ENCODE results near the gene FCSK. TPM values are rescaled to one million over a fixed set of nuclear protein-coding genes. Genes with fewer than 3 reads are reported as not detected.

FCSK gene
- total and polyA plus RNA-seq, 2 of the 13 experiments (the other 11 are each of a cell fraction or from before 2014, with no cell fraction given): 9.1 to 19.2 TPM

DNA sequence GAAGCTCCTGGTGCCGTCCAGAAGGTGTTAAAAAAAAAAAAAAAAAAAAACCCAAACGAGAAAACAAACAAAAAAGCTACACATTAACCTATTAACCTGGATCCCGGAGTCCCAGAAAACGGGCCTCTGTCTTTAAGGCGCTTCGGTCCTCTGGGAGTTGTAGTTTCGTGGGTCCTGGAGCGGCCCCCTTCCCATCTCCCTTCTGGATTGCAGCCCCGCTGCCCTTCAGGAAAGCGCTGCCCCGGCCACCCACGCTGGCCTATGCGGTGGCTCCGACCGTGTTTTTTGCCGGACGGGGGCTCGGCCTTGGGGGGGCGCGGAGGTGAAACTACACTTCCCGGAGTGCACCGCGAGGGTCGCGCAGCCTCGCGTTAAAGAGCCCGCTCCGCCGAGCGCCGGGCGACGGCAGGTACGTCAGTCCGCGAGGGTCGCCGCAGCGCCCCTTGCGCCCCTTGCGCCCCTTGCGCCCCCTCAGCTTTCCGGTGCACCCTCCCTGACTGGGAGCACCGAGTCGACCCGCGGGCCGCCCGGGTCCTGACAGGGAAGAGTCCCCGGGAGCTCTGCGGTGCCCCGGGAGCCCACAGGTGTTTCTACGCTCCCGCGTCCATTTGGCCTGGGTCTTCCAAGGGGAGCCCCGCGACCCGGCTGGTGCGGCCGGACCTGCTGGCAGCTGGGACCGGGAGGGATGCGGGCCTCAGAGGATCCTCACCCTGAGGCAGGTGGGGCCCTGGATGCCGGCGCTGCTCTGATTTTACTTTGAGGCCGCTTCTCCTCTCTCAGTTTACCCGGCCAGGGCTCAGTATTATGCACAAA, at the start of gene FCSK (continued):
- TF ChIP-seq HNF4G (IDR thresholded peaks at IDR 0.05; ENCODE audit: borderline replicate concordance, low read depth, low read length): no peak
- TF ChIP-seq HNF4G (CRISPR knock-in tag; IDR thresholded peaks at IDR 0.05; ENCODE audit: borderline replicate concordance, low read depth): peak; percentile 84
- TF ChIP-seq POLR2A (IDR thresholded peaks at IDR 0.05; ENCODE audit: insufficient read depth in 1 of 2, low read depth in 2 of 2, low read length in 2 of 2): peak in 1 of 2 experiments; percentile 82; a peak in 3 of 4 replicates
- peak; percentile 90 for TF ChIP-seq HCFC1 (IDR thresholded peaks at IDR 0.05; ENCODE audit: low read depth, low read length)
- peak; percentile 65 for TF ChIP-seq SP4 (CRISPR knock-in tag; IDR thresholded peaks at IDR 0.05)
- TF ChIP-seq ZBTB20 (CRISPR knock-in tag; IDR thresholded peaks at IDR 0.05; ENCODE audit: borderline replicate concordance, low read depth): peak; percentile 39; the same call in 1 of the 2 replicates
- peak; percentile 74 for TF ChIP-seq PHF21A (CRISPR knock-in tag; IDR thresholded peaks at IDR 0.05)
- TF ChIP-seq, protein P1, sequence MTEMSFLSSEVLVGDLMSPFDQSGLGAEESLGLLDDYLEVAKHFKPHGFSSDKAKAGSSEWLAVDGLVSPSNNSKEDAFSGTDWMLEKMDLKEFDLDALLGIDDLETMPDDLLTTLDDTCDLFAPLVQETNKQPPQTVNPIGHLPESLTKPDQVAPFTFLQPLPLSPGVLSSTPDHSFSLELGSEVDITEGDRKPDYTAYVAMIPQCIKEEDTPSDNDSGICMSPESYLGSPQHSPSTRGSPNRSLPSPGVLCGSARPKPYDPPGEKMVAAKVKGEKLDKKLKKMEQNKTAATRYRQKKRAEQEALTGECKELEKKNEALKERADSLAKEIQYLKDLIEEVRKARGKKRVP (CRISPR knock-in tag; IDR thresholded peaks at IDR 0.05): peak in 1 of 2 experiments; percentile 25; a peak in 1 of 4 replicates
- TF ChIP-seq ZBTB14 (CRISPR knock-in tag; IDR thresholded peaks at IDR 0.05): peak; percentile 74
- TF ChIP-seq ZNF703 (CRISPR knock-in tag; IDR thresholded peaks at IDR 0.05; ENCODE audit: borderline replicate concordance): peak; percentile 35; the same call in 1 of the 2 replicates
- no peak for TF ChIP-seq ZNF720 (CRISPR knock-in tag; IDR thresholded peaks at IDR 0.05)
- peak; percentile 83 for TF ChIP-seq MAX (IDR thresholded peaks at IDR 0.05)
- TF ChIP-seq ZNF740 (CRISPR knock-in tag; IDR thresholded peaks at IDR 0.05): peak; percentile 91
- no peak for TF ChIP-seq ZNF282 (IDR thresholded peaks at IDR 0.05; ENCODE audit: partially characterized antibody)
- TF ChIP-seq ZNF672 (CRISPR knock-in tag; IDR thresholded peaks at IDR 0.05): no peak
- no peak for TF ChIP-seq PRPF4 (IDR thresholded peaks at IDR 0.05; ENCODE audit: low read depth, low read length, poor library complexity, severe bottlenecking)
- 0 out of 2 replicates have a peak, but pooled peaks have one; percentile 81 for TF ChIP-seq ZNF260 (CRISPR knock-in tag; IDR thresholded peaks at IDR 0.05; ENCODE audit: borderline replicate concordance, low read depth)
- TF ChIP-seq, protein P2, sequence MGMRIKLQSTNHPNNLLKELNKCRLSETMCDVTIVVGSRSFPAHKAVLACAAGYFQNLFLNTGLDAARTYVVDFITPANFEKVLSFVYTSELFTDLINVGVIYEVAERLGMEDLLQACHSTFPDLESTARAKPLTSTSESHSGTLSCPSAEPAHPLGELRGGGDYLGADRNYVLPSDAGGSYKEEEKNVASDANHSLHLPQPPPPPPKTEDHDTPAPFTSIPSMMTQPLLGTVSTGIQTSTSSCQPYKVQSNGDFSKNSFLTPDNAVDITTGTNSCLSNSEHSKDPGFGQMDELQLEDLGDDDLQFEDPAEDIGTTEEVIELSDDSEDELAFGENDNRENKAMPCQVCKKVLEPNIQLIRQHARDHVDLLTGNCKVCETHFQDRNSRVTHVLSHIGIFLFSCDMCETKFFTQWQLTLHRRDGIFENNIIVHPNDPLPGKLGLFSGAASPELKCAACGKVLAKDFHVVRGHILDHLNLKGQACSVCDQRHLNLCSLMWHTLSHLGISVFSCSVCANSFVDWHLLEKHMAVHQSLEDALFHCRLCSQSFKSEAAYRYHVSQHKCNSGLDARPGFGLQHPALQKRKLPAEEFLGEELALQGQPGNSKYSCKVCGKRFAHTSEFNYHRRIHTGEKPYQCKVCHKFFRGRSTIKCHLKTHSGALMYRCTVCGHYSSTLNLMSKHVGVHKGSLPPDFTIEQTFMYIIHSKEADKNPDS (CRISPR knock-in tag; IDR thresholded peaks at IDR 0.05): 0 out of 2 replicates have a peak, but pooled peaks have one; percentile 45
- peak; percentile 82; the same call in 1 of the 2 replicates for TF ChIP-seq PREB (CRISPR knock-in tag; IDR thresholded peaks at IDR 0.05)
- TF ChIP-seq ZFP41 (CRISPR knock-in tag; IDR thresholded peaks at IDR 0.05; ENCODE audit: borderline replicate concordance): peak; percentile 51; the same call in 1 of the 2 replicates
- peak; percentile 77 for TF ChIP-seq TBP (CRISPR knock-in tag; IDR thresholded peaks at IDR 0.05)
- TF ChIP-seq ASH2L (IDR thresholded peaks at IDR 0.05; ENCODE audit: insufficient read length, low read depth, low read length): peak; percentile 86
- TF ChIP-seq ZFAT (CRISPR knock-in tag; conservative IDR thresholded peaks at IDR 0.05): peak; percentile 84; the same call in 1 of the 2 replicates
- TF ChIP-seq ZNF607 (CRISPR knock-in tag; IDR thresholded peaks at IDR 0.05; ENCODE audit: borderline replicate concordance): peak; percentile 74

Data from HepG2 (cell line).